NCI-H128 (cell line): ENCODE results near the gene MPI.
"Not testable (repeated sequence)": the region's sequence is repeated elsewhere in the genome, so short reads cannot be mapped to it uniquely, and the experiment has no call there.

ENCODE experiments used
- DNase-seq: peaks from one replicate; lab custom pipeline; 2025; ENCODE audit not compliant: unreplicated experiment; lab: John Stamatoyannopoulos, UW

Gene MPI

DNA sequence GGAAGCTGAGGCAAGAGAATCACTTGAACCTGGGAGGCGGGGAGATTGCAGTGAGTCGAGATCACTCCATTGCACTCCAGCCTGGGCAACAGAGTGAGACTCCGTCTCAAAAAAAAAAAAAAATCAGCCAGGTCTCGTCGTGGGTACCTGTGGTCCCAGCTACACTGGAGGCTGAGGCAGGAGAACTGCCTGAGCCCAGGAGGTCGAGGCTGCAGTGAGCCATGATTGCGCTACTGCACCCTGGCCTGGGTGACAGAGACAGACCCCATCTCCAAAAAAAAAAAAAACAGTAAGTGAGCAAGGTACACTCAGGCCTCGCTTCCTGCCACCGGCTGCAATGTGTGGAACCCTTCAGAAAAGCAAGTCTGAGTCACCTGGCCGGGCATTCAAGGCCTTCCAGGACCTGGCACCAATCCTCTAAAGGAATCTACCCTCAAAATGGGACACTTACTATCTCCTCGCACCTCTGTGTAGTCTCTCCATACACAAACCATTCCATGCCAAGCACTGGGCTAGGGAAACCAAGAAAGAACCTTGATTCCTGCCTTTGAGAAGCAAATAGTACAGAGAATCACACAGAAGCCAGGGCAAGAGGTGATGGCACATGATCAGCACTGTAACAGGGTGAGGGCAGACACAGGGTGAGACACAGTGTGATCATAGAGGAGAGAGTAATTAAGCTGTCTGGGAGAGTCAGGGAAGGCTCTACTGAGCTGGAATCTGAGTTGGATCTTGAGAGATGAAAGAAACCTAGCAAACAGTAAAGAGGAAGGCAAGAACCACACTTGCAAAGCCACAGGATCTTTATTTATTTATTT, 26.4 kb upstream of the MPI start:
- no peak for DNase-seq

DNA sequence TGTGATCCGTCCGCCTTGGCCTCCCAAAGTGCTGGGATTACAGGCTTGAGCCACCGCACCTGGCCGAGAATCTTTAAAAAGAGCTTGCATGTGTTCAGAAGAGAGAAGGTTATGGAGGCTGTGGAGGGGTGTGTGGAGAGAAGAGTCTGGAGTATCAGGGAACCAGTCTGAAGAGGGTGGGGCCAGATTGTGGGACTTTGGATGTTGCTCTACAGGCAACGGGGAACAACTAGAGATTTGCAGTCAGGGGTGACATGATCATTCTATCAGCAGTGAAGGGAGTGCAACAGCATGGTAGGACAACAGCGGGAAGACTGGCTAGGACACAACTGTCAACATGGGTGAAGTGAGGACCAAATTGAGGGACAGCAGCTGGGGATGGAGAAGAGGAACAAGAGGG, 25.5 kb upstream of the MPI start:
- no peak for DNase-seq

GRCh38 chr15:74865316-74865715, 24.5 kb upstream of the MPI start:
- DNase-seq = no peak

DNA sequence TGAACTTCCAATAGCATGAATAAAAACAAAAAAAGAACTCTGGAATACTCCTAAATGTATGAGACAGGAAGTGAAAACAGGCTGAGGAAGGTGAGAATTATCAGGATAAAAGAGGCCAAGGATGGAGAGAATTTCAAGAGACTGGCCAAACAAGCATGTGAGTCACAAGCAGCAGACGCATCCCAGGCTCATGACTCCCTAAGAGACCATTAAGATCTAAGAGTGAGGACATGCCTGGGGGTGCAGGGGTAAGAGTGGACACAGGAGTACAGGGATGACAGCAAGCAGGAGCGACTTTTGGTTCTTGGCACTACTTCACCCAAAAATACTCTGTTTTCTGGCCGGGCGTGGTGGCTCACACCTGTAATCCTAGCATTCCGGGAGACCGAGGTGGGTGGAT, 23.8 kb upstream of the MPI start:
- no peak for DNase-seq

DNA sequence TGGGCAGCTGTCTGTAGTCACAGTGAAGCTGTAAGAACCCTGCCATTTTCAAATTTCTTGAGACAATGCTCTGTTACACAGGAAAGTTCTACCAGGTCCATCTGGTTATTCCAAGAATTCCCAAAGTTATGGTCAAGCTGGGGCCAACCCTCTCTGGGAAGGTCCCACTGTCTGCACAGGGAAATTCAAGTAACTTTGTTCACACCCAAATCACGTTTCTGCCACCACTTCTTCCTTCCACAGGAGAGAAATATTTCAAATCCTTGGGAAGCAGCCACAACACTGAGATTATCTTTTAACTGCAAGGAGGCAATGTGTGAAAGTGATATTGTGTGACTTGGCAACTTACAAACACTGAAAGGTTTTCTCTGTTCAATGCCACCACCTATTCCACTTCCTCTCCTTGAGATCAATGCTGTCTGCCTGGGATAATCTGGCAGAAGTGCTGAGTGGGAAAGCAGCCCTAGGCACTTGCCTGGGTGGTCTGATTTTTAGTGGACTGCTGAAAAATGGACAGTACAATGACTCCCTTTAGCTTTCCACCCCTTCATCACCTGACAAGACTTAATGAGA, 22.3 kb upstream of the MPI start:
- DNase-seq = no peak

DNA sequence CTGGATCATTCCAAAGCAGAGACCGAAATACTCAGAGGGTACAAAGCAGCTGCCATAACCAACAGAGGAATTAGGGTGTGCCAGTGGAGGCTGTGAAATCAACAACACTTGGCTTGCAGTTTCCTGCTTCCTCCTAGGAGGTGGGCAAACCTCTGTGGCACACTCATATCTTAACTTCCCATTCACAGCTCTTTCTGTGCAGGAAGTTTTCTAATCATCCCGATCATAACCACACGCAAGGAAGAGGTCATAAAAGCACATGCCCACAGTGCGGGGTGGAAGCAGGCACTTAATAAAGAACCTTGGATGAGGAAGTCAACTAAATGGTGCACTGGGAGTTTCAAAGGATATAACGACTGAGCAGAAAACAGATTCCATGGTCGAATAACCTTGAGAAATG, 21.8 kb upstream of the MPI start:
- no peak for DNase-seq

- no peak for DNase-seq
Measured at GRCh38 chr15:74869372-74869725, 20.5 kb upstream of the MPI start.

DNA sequence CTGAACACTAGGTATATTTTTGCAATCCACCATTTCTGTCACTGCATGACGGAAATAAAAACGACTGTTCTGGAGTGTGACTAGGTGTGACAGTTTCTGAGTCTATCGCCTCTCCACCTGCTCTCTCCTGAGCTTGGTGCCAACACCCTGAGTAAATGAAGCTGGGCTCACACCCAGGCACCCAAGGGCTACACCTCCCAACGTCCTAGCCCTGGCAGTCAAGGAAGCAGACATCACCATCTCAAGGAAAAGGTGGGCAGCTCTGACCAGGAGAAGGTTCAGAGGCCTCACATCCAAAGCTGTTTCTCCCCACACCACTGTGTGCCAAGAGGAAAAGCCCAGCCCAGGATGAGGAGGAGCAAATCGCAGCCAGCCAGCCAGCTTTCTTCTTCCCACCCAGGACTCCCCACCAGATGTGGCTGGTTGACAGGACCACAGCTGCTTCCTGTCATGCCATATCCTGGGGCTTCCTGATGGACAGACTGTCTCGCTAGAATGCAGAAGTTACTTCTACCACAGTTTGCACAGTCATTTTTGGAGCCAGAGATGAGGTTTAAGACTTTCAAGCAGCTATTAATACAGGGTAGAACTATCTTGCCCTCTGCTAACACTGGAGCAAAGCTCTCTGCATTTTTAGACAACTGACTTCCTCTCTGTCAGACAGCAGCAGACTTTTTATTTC, 20.0 kb upstream of the MPI start:
- no peak for DNase-seq

GRCh38 chr15:74870436-74871215, 19.2 kb upstream of the MPI start:
- DNase-seq = no peak

GRCh38 chr15:74872702-74873035, 17.2 kb upstream of the MPI start:
- DNase-seq = no peak

GRCh38 chr15:74873036-74873755, 16.6 kb upstream of the MPI start, which contains the start of gene SCAMP2:
SCAMP2 (minus strand) TSS chr15:74873365; CDS start chr15:74873255, 110 bp downstream.
- peak; percentile 83 for DNase-seq

DNA sequence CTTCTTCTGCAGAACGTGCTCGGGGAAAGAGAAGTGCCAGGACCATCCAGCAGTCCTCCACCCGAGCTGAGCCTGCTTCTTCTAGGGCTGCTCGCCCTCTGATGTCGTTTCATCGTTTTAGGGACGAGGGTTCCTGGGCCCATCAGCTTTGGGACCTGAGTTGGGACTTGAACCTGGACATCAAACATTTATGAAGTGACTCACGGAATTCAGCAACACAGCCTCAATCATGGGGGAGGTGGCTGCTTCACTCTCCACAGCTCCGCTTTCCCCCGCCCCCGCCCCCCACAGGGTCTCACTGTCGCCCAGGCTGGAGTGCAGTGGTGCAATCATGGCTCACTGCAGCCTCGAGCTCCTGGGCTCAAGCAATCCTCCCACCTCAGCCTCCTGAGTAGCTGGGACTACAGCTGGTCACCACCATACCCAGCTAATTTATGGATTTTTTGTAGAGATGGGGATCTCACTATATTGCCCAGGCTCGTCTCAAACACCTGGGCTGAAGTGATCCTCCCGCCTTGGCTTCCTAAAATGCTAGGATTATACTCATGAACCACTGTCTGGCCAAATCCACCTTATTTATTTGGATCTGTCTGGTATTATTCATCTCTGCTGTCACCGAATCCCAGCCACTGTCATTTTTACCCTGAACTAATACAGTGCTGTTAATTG, 16.0 kb upstream of the MPI start:
- no peak for DNase-seq

DNA sequence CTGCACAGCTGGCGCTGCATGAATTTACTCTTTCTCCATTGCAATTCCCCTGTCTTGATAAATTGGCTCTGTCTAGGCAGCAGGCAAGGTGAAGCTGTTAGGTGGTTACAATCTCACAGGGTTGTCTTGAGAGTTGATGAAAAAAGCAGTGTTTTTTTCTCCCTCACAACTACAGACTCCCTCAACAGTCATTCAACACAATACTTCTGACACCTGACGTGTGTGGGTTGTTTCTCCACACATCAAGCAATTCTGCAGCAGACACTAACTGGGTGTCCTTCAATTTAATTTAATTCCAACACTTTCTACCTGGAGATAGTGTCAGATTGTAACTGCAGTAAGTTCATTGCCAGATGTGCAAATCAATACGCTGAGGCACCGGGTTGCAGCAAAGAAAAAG, 11.6 kb upstream of the MPI start:
- DNase-seq = no peak

GRCh38 chr15:74882528-74882927, 7.3 kb upstream of the MPI start:
- no peak for DNase-seq

GRCh38 chr15:74884428-74885223, 5.2 kb upstream of the MPI start:
- DNase-seq = no peak

- no peak for DNase-seq
Measured at GRCh38 chr15:74885461-74885860, 4.4 kb upstream of the MPI start.

GRCh38 chr15:74887537-74888193, 2.2 kb upstream of the MPI start:
- DNase-seq = not testable (repeated sequence)

DNA sequence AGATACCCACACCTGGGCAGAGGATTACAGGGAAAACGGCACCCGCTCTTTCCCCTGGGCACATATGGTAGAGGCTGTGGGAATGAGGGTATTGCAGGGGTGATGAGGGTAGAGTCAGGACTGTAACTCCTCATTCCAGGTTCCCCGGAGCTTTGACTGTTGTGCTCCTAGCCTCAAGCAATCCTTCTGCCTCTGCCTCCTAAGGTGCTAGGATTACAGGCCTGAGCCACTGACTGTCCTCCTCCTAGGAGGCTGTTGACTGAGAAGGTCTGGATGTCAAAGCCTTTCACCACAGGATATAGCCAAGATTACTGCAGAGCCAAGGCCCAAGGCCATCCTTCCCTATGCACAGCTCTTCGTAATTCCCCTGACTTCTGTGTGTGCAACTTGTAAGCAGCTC, 1.1 kb upstream of the MPI start:
- no peak for DNase-seq

DNA sequence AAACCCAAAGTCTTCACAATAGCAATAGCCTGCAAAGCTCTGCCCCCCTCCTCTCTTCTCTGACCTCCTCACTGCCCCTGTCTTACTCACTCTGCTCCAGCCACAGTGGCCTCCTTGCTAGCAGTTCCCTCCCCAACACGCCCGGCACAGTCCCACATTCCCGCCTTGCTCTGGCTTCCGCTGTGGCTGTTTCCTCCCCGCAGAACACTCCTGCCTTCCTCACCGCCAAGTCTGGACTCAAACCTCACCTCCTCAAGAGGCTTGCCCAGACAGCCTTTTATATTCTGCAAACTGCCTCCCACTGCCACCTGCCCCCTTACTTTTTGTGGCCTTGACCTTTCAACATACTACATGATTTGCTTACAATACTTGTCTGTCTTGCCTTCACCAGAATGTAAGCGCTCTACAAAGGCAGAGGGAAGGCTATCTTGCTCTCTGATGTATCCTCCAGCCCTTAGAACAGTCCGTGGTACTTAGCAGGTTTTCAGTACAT, 406 bp upstream of the MPI start:
- no peak for DNase-seq
